ENCODE measurements around the gene HMX3.

Gene HMX3

GRCh38 chr10:123180101-123181090 lies 44.6 kb downstream of the HMX3 start:
- DNase-seq = no peak

GRCh38 chr10:123183724-123184123 lies 48.0 kb downstream of the HMX3 start:
- DNase-seq = no peak

GRCh38 chr10:123187781-123188180 lies 52.0 kb downstream of the HMX3 start:
- no peak for DNase-seq

Data from NCI-H2029 treated with DMSO at 0.1 percent for 48 hours (cell line).